Esophagus squamous epithelium (tissue), 5 donors: Measurements from ENCODE around the gene UBD. TPM values are rescaled to one million over a fixed set of nuclear protein-coding genes. Genes with fewer than 3 reads are reported as not detected.

ENCODE experiments used
- DNase-seq: peaks from one replicate; lab custom pipeline; 2025; lab: John Stamatoyannopoulos, UW
- H3K27ac ChIP-seq, 4 donors: fragments of 200-600 bp; sonication (generic); one replicate each; pipeline ENCODE4 v1.5.1; 2016 to 2019; ENCODE audit warnings: mild to moderate bottlenecking in 1 of 4
- H3K27me3 ChIP-seq, 4 donors: fragments of 200-600 bp; sonication (generic); 1 replicate in 3 of 4; 2 replicates in 1 of 4; pipeline versions ENCODE4 v1.5.1 to v1.6.0; 2017 to 2021; ENCODE audit warnings: antibody characterized with exemption in 1 of 4
- H3K36me3 ChIP-seq, 3 donors: fragments of 200-600 bp; sonication (generic); one replicate each; pipeline ENCODE4 v1.5.1; 2016 to 2019
- H3K4me1 ChIP-seq, 3 donors: fragments of 200-600 bp; sonication (generic); one replicate each; pipeline ENCODE4 v1.5.1; 2017 to 2019
- H3K4me3 ChIP-seq, 4 donors: fragments of 200-600 bp; sonication (generic); 1 replicate in 3 of 4; 2 replicates in 1 of 4; pipeline ENCODE4 v1.5.1; 2016 to 2019; ENCODE audit warnings: mild to moderate bottlenecking in 2 of 4, moderate library complexity in 1 of 4
- H3K9me3 ChIP-seq, 3 donors: fragments of 200-600 bp; sonication (generic); one replicate each; pipeline ENCODE4 v1.5.1; 2016 to 2019
- POLR2A ChIP-seq, 4 donors: fragments of 450-650 bp; IDR thresholded peaks; one replicate each; pipeline ENCODE4 v1.6.1; 2017; ENCODE audit warnings: antibody characterized with exemption in 4 of 4, mild to moderate bottlenecking in 4 of 4, moderate library complexity in 3 of 4
- WGBS, 2 donors: methylation state at CpG; one replicate each; pipeline ENCODE4 v1.1.5; 2018; 5-methylcytosine and 5-hydroxymethylcytosine counted together
- intact Hi-C: fragments of 100-400 bp; cut with DNase I; formaldehyde crosslinking; loops from one replicate; pipeline ENCODE4 v1.15.0; 2022
- total RNA-seq, 4 donors: library from RNA; depleted of rRNA; stranded (reverse); fragments of >200 nt; gene quantifications; one replicate each; pipeline ENCODE4 v1.1.0, GENCODE V29; 2016
- TF ChIP-seq, protein P1 (sequence below), 6 experiments: fragments of 450-650 bp in 4 of 6; fragments of 200-600 bp in 2 of 6; sonication (generic) in 2 of 6; IDR thresholded peaks; one replicate each; pipeline ENCODE4 v1.5.1; 2016 to 2019; ENCODE audit warnings: antibody characterized with exemption in 6 of 6, mild to moderate bottlenecking in 4 of 6, moderate library complexity in 4 of 6
- donor health status: DM: yes; HTN: yes; CAD: no.

Gene UBD
- total RNA-seq, 4 donors from 2014 or later = 0.76 to 11.1 (median 1.6) TPM; not detected in 1

DNA sequence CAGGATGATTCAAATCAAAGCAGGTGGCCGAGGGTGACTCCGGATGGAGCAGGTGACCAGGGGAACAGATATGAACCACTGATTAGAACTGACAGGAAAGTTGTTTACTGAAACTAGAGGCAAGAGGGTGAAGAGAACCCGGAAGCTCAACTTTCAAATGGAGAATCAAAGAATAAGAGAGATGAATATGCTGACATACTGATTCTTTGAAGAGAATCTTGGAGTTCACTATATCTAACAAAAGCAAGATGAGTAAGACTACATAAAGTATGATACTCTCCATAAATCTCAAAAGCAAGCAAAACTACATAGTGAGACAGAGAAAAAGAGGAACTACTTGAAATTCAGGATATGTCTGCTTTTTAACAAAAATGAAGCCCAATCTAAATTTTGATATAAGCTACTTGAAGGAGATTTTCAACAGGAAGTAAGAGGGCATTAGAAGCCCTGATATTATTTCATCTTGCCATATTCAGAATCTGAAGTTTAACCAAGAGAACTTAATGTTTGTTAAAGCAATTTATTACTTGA is 4.0 kb upstream of the UBD start:
- Histone ChIP-seq H3K27me3 (peaks cover 0 to 18% (median 0%) of the 10 kb centered on the region in 4 donors), H3K27ac (no peak overlapping the region), H3K9me3 (no peaks in the 10 kb centered on the region), H3K4me1 (peaks cover 0 to 15% (median 0%) of the 10 kb centered on the region in 3 donors), H3K36me3 (no peaks in the 10 kb centered on the region), H3K4me3 (no peak overlapping the region)
- DNase-seq = no peak
- intact Hi-C loops = no loop called here
- TF ChIP-seq, protein P1, sequence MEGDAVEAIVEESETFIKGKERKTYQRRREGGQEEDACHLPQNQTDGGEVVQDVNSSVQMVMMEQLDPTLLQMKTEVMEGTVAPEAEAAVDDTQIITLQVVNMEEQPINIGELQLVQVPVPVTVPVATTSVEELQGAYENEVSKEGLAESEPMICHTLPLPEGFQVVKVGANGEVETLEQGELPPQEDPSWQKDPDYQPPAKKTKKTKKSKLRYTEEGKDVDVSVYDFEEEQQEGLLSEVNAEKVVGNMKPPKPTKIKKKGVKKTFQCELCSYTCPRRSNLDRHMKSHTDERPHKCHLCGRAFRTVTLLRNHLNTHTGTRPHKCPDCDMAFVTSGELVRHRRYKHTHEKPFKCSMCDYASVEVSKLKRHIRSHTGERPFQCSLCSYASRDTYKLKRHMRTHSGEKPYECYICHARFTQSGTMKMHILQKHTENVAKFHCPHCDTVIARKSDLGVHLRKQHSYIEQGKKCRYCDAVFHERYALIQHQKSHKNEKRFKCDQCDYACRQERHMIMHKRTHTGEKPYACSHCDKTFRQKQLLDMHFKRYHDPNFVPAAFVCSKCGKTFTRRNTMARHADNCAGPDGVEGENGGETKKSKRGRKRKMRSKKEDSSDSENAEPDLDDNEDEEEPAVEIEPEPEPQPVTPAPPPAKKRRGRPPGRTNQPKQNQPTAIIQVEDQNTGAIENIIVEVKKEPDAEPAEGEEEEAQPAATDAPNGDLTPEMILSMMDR (IDR thresholded peaks at IDR 0.05) = no peak
- no peak for TF ChIP-seq POLR2A (IDR thresholded peaks at IDR 0.05)
- WGBS, 2 donors = 60 to 77% methylated on average over 3 of the region's 3 CpGs

DNA sequence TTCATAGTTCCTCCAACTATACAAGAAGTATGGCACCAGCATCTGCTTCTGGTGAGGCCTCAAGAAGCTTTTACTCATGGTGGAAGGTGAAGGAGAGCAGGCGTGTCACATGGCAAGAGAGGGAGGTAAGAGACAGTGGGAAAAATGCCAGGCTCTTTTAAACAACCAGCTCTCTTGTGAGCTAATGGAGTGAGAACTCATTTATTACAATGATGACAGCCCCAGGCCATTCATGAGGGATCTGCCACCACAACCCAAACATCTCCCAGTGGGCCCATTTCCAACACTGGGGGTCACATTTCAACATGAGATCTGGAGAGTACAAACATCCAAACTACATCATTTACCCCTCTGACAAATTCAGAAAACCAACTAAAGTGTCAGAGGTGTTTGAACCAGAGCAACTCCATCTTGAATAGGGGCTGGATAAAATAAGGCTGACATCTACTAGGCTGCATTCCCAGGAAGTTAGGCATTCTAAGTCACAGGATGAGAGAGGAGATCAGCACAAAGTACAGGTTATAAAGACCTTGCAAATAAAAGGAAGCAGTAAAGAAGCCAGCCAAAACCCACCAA is 2.2 kb upstream of the UBD start:
- H3K27ac ChIP-seq = no peak overlapping the region
- no peak for DNase-seq
- intact Hi-C loops = no loop called here
- H3K27me3 ChIP-seq = peaks cover 0 to 19% (median 0%) of the 10 kb centered on the region in 4 donors
- WGBS, 2 donors = 50 to 73% methylated on average over 1 of the region's 1 CpG
- H3K9me3 ChIP-seq = no peaks in the 10 kb centered on the region
- no peak for TF ChIP-seq POLR2A (IDR thresholded peaks at IDR 0.05)
- TF ChIP-seq, protein P1 (IDR thresholded peaks at IDR 0.05) = no peak
- no peak overlapping the region for H3K4me3 ChIP-seq
- H3K4me1 ChIP-seq = peaks cover 0 to 15% (median 0%) of the 10 kb centered on the region in 3 donors
- no peaks in the 10 kb centered on the region for H3K36me3 ChIP-seq

DNA sequence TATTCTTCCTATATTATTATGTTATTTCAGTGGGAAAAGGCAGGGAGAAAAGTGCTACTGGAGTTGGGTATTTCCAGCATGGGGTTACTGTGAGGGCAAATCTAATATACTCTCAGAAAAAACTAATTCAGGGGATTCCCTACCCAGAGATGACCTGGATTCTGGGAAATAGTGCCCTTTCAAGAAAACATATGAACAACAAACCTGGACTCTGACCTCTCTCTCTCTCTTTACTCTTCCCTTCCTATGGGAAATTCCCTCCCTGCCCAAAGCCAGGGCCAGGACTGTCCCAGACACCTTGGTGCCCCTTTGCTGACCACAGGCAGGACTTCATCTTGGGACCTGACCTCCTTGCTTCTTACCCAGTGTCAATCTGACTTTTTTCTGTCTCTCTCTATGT is 1.6 kb upstream of the UBD start:
- H3K4me3 ChIP-seq = no peak overlapping the region
- no peak for DNase-seq
- TF ChIP-seq, protein P1 (IDR thresholded peaks at IDR 0.05) = no peak
- no peak for TF ChIP-seq POLR2A (IDR thresholded peaks at IDR 0.05)
- no peak overlapping the region for H3K27ac ChIP-seq
- peaks cover 0 to 20% (median 0%) of the 10 kb centered on the region in 4 donors for H3K27me3 ChIP-seq
- H3K36me3 ChIP-seq = no peaks in the 10 kb centered on the region
- intact Hi-C loops = no loop called here
- H3K4me1 ChIP-seq = peaks cover 0 to 15% (median 0%) of the 10 kb centered on the region in 3 donors
- no peaks in the 10 kb centered on the region for H3K9me3 ChIP-seq

DNA sequence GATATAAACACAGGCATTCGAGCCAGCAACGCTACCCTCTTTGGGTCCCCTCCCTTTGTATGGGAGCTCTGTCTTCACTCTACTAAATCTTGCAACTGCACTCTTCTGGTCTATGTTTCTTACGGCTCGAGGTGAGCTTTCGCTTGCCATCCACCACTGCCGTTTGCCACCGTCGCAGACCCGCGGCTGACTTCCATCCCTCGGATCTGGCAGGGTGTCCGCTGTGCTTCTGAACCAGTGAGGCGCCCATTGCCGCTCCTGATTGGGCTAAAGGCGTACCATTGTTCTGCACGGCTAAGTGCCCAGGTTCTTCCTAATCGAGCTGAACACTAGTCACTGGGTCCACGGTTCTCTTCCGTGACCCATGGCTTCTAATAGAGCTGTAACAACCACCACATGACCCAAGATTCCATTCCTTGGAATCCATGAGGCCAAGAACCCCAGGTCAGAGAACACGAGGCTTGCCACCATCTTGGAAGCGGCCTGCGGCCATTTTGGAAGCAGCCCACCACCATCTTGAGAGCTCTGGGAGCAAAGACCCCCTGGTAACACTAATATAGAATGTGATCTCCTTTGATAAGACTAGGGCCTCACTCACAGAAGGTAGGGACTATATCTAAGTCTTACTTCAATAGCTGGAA is 973 bp downstream of the UBD start:
- H3K27me3 ChIP-seq = peaks cover 0 to 42% (median 0%) of the 10 kb centered on the region in 4 donors
- no peak overlapping the region for H3K27ac ChIP-seq
- intact Hi-C loops = no loop called here
- no peak overlapping the region for H3K4me3 ChIP-seq
- DNase-seq = no peak
- WGBS, 2 donors = 92 to 95% methylated on average over 13 to 15 of the region's 22 CpGs
- H3K9me3 ChIP-seq = no peaks in the 10 kb centered on the region
- H3K36me3 ChIP-seq = no peaks in the 10 kb centered on the region
- H3K4me1 ChIP-seq = peaks cover 1 to 21% (median 5%) of the 10 kb centered on the region in 3 donors
- TF ChIP-seq, protein P1 (IDR thresholded peaks at IDR 0.05) = no peak
- TF ChIP-seq POLR2A (IDR thresholded peaks at IDR 0.05) = no peak

DNA sequence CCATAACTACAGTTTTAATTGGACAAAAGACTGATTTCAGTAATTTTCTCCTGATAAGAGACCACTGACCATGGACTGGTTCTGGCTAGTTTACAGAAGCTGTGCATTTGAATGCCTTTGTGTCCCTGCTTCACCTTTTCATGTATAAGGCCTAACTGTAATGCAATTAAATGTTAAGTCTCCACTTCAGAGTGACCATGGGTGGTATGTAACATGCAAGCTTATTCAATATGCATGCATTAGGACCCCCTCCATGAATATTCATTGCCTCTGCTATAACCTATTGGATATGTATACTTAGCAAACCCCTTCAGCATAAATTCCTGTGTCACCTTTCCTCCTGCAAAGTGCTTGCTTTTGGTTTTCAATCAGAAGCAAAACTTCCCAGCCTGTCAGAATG is 2.2 kb downstream of the UBD start:
- peaks cover 10 to 30% (median 12%) of the 10 kb centered on the region in 3 donors for H3K4me1 ChIP-seq
- intact Hi-C loops = no loop called here
- TF ChIP-seq, protein P1 (IDR thresholded peaks at IDR 0.05) = no peak
- no peak for TF ChIP-seq POLR2A (IDR thresholded peaks at IDR 0.05)
- H3K27ac ChIP-seq = no peak overlapping the region
- no peak for DNase-seq
- H3K36me3 ChIP-seq = no peaks in the 10 kb centered on the region
- peaks cover 0 to 51% (median 0%) of the 10 kb centered on the region in 4 donors for H3K27me3 ChIP-seq
- H3K9me3 ChIP-seq = no peaks in the 10 kb centered on the region
- H3K4me3 ChIP-seq = no peak overlapping the region
